ENCODE results near the gene GPATCH8.
A peak's percentile ranks its signal among the peaks of the same experiment; 100 is the strongest.

Gene GPATCH8

GRCh38 chr17:44358066-44358465 is 145.1 kb downstream of the GPATCH8 start (continued):
- TF ChIP-seq WT1 (tag by site-specific recombination; IDR thresholded peaks at IDR 0.05) (no peak), KLF8 (tag by site-specific recombination; IDR thresholded peaks at IDR 0.05) (no peak)

- Histone ChIP-seq H3K36me3 (ENCODE audit: control insufficient read depth in 2 of 2, insufficient read depth in 1 of 2, low read length in 2 of 2) (peaks cover 0 to 43% of the 10 kb centered on the region in 2 experiments; a peak in 2 of 3 replicates), H3K4me1 (ENCODE audit: control insufficient read depth, insufficient read depth, low read length) (peaks cover 6% of the 10 kb centered on the region), H3K4me3 (ENCODE audit: low read depth, low read length) (no peak overlapping the region), H3K9me3 (ENCODE audit: control insufficient read depth, insufficient read depth, low read depth, low read length) (no peaks in the 10 kb centered on the region), H3K27ac (ENCODE audit: extremely low read depth, low read depth, low read length) (no peak overlapping the region)
- no peak for TF ChIP-seq ZNF174 (tag by site-specific recombination; IDR thresholded peaks at IDR 0.05)
- TF ChIP-seq ZNF398 (tag by site-specific recombination; IDR thresholded peaks at IDR 0.05) = no peak
- no peak for TF ChIP-seq ZNF521 (tag by site-specific recombination; IDR thresholded peaks at IDR 0.05)
- TF ChIP-seq ZNF600 (tag by site-specific recombination; IDR thresholded peaks at IDR 0.05) = no peak
- no peak for TF ChIP-seq ZNF776 (tag by site-specific recombination; IDR thresholded peaks at IDR 0.05; ENCODE audit: borderline replicate concordance)
- TF ChIP-seq PRDM4 (tag by site-specific recombination; IDR thresholded peaks at IDR 0.05) = no peak
- TF ChIP-seq ZNF624 (tag by site-specific recombination; IDR thresholded peaks at IDR 0.05) = no peak
- TF ChIP-seq PATZ1 (tag by site-specific recombination; IDR thresholded peaks at IDR 0.05) = no peak
- no peak for TF ChIP-seq ZBTB48 (tag by site-specific recombination; IDR thresholded peaks at IDR 0.05)
- ChIA-PET POLR2A (interaction anchor here (1.1 kb wide), 1 partner anchor 170 kb away, joined by 5 read pairs; the partner anchor contains the start of gene TMUB2), CTCF (interaction anchor here (1.1 to 2.9 kb wide), 3 partner anchors 9 to 166 kb away, joined by 3 to 12 read pairs (median 4); partner anchors contain the start of gene GRN)
Observed at GRCh38 chr17:44356241-44356640, 147.0 kb downstream of the GPATCH8 start.

- no peaks in the 10 kb centered on the region for H3K4me1 ChIP-seq (ENCODE audit: control insufficient read depth, insufficient read depth, low read length)
- TF ChIP-seq ZNF214 (tag by site-specific recombination; IDR thresholded peaks at IDR 0.05; ENCODE audit: borderline replicate concordance) (no peak), ZFHX2 (tag by site-specific recombination; conservative IDR thresholded peaks at IDR 0.05) (peak; percentile 48; the same call in 1 of the 2 replicates), ZBTB20 (tag by site-specific recombination; IDR thresholded peaks at IDR 0.05) (peak; percentile 81)
- ChIA-PET POLR2A (no interaction called here), CTCF (interaction anchor here (0.6 to 0.7 kb wide), 2 partner anchors 168 to 289 kb away, joined by 3 to 4 read pairs; no protein-coding TSS in a partner anchor)
- no peaks in the 10 kb centered on the region for H3K9me3 ChIP-seq (ENCODE audit: control insufficient read depth, insufficient read depth, low read depth, low read length)
- H3K36me3 ChIP-seq (ENCODE audit: control insufficient read depth in 2 of 2, insufficient read depth in 1 of 2, low read length in 2 of 2) = peaks cover 0 to 49% of the 10 kb centered on the region in 2 experiments; a peak in 2 of 3 replicates
- H3K27ac ChIP-seq (ENCODE audit: extremely low read depth, low read depth, low read length) = no peak overlapping the region
- H3K4me3 ChIP-seq (ENCODE audit: low read depth, low read length) = no peak overlapping the region
Observed at GRCh38 chr17:44355642-44356099, 147.5 kb downstream of the GPATCH8 start.
